Superior temporal gyrus (tissue), 1 donor: ENCODE data around the gene MAML3.

ENCODE experiments used
- DNase-seq: peaks from one replicate; pipeline ENCODE4 v3.0.0-alpha.2; 2016; ENCODE audit errors: extremely low spot score

MAML3 gene

DNA sequence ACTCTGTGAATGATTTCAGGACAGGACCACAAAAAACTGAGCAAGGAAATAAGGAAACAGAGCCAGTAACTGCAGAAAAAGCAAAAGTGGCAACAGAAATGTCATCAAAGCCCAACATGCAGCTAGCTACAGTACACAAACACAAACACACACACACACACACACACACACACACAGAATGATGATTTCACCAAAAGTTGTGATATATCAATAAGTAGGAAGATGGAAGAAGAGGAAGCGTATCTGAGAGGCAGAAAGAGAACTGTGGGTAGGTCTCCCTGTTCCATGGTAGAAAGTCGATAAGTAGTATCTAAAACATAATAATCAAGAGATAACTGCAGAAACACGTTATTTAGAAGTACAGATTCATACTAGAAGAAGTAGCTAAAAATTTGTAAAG, 340.1 kb downstream of the MAML3 start:
- DNase-seq, result no peak

- no peak for DNase-seq
Observed at GRCh38 chr4:139810710-139811109, 343.3 kb downstream of the MAML3 start.

- DNase-seq, result no peak
Observed at GRCh38 chr4:139809757-139810140, 344.2 kb downstream of the MAML3 start.

- no peak for DNase-seq
Observed at GRCh38 chr4:139808808-139809756, 344.9 kb downstream of the MAML3 start.

- DNase-seq, result no peak
Observed at GRCh38 chr4:139808381-139808807, 345.6 kb downstream of the MAML3 start.

GRCh38 chr4:139807483-139807882, 346.5 kb downstream of the MAML3 start:
- no peak for DNase-seq

DNA sequence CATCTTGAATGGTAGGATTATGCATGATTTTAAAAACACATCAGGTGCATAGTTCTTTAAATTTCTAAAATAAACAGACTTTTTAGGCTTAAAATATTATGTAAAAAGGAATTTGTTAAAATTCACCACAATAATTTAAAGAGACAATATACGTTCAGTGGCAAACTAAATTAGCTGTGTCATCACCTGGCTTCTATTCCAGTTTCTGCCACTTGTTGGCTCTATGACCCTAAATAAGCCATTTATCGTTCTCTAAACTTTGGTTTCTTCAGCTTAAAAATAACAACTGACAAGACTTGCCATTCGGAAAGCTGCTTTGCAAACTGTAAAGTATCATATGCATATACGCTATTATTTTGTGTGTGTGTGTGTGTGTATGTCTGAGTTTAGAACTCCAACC, 347.1 kb downstream of the MAML3 start:
- DNase-seq, result no peak

- DNase-seq, result no peak
Observed at GRCh38 chr4:139802931-139803330, 351.1 kb downstream of the MAML3 start.

DNA sequence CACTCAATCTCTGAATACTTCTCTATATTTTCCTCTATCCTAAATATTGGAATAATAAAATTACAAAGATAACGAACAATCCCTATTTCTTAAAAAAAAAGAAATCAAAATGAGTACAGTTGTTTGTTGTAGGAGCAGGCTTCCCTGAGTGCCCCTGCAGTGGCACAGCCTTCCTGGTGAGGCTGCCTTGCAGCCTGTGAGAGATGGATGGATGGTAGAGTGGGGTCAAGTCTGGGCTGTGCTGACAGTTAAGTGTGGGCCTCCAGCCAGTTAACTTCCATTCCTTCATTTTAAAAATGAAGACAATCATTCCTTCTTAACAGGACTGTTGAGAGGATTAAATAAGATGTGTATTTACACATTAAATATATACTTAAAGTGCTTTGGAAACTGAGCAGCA, 351.5 kb downstream of the MAML3 start:
- DNase-seq, result no peak

DNA sequence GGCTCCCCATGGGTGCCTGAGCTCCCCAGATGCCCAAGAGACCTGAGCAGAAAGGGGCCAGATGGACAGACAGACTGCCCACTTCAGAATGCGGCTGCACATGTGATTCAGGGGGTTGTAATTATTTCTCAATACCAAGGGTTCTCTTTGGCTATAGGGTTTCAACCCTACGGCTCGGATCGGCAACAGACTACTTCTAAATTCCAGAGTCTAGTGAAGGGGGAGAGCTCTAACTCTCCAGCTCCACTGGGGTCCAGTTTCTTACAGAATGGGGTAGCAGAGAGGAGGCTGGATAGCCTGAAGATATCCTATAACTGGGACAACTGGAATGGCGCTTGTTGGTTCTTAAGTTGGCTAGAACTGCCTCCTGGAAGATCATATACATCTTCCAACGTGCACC, 352.1 kb downstream of the MAML3 start:
- no peak for DNase-seq

DNA sequence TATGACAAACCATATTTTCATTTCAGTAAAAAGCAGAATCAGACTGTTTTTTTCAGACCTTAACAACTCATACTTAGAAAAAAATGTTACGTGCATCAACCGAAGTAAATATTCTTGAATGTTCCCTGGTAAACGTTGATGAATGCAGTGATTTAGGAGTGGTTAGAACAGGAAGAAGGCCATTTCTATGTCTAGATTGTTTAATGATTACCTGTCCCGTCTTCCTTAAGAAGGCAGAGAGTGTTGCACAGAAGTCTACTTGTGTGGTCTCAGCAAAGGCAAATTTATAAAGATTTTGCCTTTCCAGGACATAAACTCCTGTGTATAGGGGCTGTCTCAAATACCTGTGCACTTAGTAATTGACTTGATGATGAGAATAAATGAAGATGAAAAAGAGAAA, 353.9 kb downstream of the MAML3 start:
- DNase-seq, result no peak

DNA sequence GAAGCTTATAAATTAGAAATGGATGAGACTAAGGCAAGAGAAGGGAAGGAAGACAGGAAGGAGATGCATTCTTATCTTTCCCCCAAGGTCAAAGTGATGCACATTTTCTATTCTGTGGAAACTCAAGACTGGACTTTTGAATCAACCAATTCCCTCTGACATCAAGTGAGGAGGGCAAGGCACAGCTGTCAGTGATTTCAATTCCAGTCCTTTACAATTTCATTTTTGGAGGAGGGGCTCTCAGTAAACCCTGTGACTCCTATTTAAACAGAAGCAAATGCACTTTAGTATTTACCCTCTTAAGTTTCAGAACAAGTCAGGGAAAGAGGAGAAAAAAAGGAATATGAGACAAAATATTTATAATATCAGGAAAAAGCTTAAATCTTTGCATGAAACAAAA, 354.4 kb downstream of the MAML3 start:
- DNase-seq, result no peak

DNA sequence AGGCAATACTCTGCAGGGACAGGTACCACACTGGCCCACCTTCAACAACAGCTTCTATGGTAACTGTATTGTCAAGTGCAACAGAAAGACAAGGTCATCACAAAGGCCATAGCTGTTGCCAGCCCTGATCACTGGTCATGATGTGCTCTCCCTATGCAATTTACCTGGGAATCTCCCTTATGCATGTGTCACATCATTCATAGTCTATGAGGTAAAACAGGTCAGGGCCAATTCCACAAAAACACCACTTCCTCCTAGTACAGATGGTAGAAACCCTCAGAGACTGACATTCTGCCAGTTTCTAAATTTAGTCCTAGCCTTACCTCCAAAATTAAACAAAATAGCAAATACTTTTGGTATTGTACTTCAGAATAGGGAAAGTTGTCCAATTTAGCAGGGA, 355.5 kb downstream of the MAML3 start:
- DNase-seq, result no peak

DNA sequence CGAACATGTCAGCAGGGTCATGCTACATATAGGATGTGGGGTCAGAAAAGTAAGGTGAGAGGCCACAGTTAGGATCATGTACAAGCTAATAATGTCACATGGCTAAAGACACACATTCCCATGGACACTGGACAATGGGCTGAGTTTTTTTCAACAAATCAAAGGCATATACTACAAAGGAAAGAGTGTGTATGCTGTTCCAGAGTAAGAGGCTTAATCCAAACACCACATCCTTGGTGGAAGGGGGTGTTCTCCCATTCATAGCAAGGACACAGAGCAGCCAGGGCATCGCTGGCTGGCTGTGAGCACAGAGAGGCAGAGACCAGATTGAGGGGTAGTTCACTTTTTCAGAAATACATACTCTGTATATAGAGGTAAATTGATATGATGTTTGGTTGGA, 356.7 kb downstream of the MAML3 start:
- no peak for DNase-seq

GRCh38 chr4:139795527-139796314, 358.3 kb downstream of the MAML3 start:
- no peak for DNase-seq

DNA sequence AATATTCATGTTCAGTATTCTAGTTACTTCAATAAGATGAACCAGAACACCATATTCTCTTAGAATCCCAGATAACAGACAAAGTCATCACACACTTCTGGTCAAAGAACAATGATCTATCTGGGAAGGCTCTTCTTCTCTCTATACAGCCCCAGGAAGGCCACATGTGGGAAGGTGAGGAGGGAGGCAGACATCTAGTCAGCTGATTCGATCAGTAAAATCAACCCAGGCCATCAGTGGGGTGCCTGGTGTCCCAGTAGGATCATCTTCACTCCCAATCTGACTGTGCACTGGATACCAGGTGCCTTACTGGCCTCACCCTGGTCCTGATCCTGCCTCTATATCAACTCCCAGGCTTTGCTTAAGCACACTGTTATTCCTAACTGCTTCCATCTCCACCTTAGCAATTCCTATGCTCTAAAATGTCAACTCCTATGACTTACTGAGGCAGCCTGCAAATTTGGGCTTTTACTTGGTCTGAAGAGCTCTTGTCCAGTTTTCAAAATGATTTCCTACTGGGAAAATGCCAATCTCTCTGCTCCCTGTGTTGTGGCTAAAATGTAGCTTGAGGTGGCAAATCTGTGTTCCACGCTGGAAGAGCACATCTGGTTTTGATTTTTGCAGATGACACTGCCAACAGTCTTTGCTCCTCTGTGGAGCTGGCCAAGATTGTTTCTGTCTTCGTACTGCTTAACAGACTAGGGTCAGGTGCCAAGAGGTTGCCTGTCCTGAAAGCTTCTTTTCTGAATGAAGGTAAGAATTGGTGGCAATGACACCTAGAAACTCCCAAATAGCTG, 359.6 kb downstream of the MAML3 start:
- no peak for DNase-seq

- no peak for DNase-seq
Observed at GRCh38 chr4:139791681-139792080, 362.3 kb downstream of the MAML3 start.

GRCh38 chr4:139790291-139790690, 363.7 kb downstream of the MAML3 start:
- DNase-seq, result no peak

- no peak for DNase-seq
Observed at GRCh38 chr4:139789096-139789654, 364.8 kb downstream of the MAML3 start.

- no peak for DNase-seq
Observed at GRCh38 chr4:139786494-139787354, 367.3 kb downstream of the MAML3 start.

DNA sequence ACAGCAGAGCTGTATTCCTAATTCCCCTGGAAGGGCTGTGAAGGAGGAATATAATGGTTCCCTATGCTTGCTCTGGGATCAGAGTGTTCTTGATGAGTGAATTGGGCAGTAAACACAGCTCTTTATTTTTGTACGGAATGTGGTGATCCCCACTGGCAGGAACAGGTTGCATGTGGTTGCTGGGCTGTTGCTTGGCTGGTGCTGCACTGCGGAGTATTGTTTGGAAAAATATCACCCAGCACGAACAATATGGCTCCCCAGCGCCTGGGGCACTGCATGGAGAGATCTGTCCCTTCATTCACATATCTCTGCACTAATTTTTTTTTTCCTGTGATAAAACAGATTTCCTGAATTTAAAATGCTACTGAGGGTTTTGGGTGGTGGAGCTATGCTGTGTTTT, 368.6 kb downstream of the MAML3 start:
- DNase-seq, result no peak
